ENCODE measurements around the gene SLC12A7.

GRCh38 chr5:1112596-1113331 lies 901 bp upstream of the SLC12A7 start:
- no peak for TF ChIP-seq REST (IDR thresholded peaks at IDR 0.05; ENCODE audit: insufficient read depth in 1 of 2, low read depth in 2 of 2, low read length in 2 of 2)
- no peak for TF ChIP-seq SIN3A (IDR thresholded peaks at IDR 0.05; ENCODE audit: borderline replicate concordance, insufficient read depth, low read length)

Measured in PFSK-1 (cell line).